GM19468 (cell line): ENCODE measurements around the gene CMIP.
A peak's percentile ranks its signal among the peaks of the same experiment; 100 is the strongest.

Experiments
- ATAC-seq: cut with Tn5 transposase; IDR thresholded peaks from one replicate; pipeline ENCODE4 v1.9.1; 2021; ENCODE audit warnings: mild to moderate bottlenecking, moderate library complexity, moderate number of reproducible peaks; ENCODE audit not compliant: unreplicated experiment; ENCODE audit errors: extremely low read depth

The CMIP gene

GRCh38 chr16:81701296-81701970 is 256.8 kb downstream of the CMIP start:
- ATAC-seq: no peak

DNA sequence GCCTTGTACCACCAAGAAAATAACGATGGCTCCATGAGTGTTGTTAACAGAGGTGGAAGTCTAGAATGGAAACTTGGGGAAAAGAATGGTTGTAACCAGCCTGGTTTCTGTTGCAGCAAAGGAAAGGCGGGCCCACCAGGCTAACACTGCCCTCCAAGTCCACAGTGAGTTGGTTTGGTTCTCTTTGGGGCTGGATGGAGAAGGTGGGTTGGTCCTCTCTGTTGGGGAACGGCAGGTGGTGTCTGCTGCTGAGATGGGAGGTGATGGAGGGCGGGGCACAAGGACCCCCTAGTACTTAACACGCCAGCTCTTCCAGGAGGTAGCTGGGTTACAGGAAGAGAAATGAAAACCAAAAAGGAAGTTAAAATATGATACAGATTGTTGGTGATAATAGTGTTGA is 257.9 kb downstream of the CMIP start:
- ATAC-seq: no peak

DNA sequence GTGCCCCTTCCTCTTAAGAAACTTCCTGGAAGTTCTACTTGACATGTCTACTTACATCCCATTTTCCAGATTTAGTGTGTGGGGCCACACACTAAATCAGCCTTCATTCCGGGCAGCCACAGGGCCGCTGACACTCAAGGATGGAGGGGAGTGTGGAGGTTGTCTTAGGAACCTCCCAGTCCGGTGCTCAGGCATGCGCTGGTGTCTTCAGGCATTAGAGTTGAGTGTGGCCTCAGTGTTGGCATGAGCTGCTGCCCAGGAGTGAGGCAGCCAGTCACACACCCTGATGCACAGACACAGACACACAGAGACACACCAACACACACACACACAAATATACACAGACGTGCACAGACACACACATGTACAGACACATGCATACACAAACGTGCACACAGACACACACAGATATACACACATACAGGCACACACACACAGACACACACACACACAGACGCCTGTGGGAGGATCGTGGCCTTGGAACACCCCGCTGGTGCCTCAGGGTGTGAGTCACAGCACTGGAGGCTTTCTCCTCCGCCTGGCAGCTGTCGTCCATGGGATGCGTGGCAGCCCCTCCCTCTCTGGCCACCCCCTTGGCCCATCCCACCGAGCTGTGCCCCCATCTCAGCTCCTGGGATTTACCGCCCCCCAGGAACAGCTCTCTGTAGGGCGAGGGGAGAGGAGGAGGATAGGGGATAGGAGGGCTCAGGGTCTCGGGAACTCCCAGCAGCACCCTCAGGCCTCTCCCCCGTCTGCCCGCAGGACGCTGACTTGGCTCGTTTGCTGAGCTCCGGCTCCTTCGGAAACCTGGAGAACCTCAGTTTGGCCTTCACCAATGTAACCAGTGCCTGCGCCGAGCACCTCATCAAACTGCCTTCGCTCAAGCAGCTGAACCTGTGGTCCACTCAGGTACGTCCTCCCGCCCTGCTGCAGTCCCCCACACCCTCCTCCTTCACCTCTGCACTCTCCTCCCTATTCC is 258.9 kb downstream of the CMIP start:
- no peak for ATAC-seq

- ATAC-seq: no peak
Observed at GRCh38 chr16:81705261-81705660, 260.7 kb downstream of the CMIP start.

GRCh38 chr16:81706327-81707295 is 262.0 kb downstream of the CMIP start:
- ATAC-seq: no peak

DNA sequence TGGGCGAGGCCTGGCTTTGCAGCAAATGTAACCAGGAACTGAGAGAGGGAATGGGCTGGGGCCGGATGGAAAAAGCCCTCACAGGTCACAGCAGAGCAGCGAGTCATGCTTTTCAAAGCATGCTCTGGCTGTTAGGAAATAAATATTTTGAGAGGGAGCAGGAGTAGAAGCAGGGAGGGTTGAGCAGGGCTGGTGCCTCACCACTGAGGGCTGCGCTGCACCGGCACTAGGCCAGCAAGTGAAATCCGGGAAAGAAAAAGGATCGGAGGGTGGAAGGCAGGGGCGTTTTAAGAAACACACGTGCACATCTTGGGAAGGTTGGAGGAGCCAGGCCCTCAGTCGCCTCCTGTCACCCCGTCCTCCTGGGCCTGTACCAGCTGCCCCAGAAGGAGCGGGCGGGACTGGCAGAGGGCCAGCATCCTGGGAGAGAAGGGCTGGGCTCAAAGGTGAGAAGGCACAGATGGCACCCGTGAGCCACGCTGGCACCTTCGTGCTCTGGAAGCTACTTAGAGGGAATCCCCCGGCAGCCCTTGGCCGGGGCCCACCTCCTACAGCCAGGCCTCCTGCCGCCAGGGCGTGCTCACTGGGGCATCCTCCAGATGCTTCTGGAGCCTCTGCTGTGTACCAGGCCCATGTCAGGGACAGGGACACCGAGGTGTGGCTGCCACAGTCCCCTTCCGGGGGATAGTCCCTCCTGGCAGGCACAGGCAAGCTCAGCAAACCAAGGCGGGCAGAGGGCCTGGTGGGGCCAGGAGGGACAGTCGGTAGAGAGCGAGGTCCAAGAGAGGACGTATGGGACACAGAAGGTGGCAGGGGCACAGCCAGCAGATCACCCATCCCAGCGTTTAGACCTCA is 263.0 kb downstream of the CMIP start:
- no peak for ATAC-seq

DNA sequence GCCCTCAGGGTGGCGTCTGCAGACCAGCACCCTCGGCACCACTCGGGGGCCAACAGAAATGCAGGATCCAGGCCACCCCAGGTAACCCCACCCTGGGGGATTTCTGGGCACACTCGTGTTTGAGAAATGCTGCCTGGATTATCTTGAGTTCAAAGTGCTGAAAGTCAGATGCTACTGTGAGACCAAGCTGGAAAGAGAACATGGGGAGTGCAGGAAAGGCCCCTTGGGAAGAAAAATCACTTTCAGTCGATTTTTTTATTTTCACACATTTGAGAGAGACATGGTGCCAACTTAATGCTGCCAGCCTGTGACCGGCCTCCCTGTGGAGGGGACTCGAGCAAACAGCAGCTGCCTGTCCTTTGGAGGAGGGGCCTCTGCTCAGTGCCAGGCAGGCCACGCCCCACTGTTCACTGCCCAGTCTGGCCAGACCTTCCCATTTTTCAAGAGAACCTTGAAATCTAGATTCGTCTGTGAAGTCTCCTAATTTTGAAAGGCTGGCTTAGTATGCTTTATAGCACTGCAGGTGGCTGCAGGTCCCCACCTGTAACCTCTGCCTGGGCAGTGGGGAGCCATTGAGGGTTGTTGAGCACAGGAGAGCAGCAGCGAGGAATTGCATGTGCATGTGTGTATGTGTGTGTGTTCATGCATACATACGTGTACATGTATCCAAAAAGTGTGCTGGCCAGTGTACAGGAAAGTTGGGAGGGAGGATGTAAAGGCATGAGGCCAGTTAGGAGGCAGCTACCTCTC is 263.8 kb downstream of the CMIP start:
- no peak for ATAC-seq

DNA sequence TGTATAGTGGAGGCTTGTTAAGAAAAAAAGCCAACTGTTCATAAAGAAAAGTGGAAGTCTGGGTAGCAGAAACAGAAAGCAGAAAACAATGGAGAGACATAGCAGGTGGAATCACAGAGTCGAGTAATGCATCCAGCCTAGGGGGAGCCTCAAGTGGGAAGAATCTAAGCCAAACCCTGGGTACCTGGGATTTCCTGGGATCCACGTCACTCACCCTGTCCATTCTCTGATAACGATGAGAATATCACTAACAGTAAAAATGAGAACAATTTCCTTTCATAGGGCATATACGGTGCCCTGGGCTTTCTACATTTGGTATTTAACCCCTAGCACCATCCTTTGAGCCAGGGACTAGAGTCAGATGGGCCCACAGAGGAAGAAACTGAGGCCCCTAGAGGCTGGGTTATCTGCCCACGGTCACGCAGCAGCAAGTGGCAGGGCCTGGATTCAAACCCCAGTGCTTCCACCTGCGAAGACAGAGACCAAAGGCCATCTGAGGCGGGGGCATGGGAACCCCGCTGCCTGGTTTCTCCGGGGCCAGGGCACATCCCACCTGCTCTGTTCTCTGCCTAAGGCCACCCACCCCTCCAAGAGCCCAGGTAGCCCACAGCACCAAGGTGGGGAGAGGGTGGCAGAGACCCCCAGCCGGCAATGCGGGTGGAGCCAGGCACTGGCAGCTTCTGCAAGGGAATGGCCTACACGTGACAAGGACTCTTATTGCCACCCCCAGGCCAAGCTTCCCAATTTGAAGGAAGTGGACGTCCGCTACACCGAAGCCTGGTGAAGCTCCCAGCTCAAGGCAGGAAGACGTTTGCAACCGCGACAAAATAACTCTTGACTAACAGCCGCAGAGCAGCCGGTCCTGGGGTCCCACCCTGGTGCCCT is 264.6 kb downstream of the CMIP start:
- no peak for ATAC-seq

- ATAC-seq: no peak
Observed at GRCh38 chr16:81710044-81710443, 265.4 kb downstream of the CMIP start.

GRCh38 chr16:81710596-81710995 is 266.0 kb downstream of the CMIP start:
- no peak for ATAC-seq

GRCh38 chr16:81711657-81712319 is 267.2 kb downstream of the CMIP start:
- ATAC-seq: no peak

DNA sequence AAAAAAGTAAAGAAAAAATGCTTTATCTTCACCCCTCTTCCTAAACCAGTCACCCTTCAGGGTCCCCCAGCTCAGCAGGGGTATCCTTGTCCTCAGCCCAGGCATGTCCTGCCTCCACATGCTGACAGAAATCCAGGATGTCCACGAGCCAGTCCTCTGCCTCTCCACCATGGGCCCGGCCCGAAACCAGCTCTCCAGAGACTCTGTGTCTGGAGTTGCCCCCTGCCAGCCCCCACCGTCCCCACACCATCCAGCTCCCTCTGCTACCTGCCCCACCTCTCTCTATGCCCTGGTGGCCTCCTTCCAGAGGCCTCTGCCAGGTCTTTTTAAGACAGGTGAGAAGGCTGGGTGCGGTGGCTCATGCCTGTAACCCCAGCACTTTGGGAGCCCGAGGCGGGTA is 268.1 kb downstream of the CMIP start:
- ATAC-seq: no peak

DNA sequence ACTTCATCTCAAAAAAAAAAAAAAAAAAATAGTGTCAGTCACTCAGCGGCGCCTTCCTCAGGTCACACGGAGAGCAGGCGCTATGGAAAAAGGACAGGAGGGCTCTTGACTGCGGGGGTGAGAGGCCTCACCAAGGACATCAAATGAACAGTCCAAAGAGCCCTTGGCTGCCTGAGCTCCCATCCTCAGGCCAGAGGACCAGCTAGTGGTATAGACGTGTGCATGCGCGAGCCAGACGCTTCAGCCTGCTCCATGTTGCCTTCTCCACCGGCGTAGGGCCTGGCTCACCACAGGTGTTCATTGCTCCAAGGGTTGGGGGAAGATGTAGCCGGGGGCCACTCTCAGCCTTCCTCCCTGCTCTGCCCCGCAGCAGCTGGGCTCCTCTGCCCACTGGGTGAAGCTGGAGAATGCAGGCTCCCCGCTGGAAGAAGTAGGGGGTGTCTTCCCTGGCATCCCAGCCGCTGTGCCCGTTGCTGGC is 268.7 kb downstream of the CMIP start:
- no peak for ATAC-seq

GRCh38 chr16:81713796-81714195 is 269.2 kb downstream of the CMIP start:
- ATAC-seq: no peak

DNA sequence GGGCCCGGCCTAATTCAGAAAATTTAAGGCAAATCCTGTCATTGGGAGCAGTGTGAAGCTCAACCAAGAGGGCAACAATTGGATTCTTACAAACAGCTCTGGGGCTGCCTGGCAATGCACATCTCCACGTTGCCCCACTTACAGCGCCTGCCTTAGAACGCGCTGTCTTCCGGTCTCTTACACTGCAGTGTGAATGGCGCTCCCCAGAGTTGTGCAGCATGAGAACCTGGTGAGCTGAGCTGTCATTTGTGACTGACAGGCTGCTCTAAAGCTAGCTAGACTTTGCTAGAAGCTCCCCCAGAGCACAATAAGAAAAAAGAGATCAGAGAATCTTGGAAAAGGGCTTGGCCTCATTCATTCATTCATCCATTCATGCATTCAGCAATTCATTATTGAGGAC is 270.0 kb downstream of the CMIP start:
- no peak for ATAC-seq

DNA sequence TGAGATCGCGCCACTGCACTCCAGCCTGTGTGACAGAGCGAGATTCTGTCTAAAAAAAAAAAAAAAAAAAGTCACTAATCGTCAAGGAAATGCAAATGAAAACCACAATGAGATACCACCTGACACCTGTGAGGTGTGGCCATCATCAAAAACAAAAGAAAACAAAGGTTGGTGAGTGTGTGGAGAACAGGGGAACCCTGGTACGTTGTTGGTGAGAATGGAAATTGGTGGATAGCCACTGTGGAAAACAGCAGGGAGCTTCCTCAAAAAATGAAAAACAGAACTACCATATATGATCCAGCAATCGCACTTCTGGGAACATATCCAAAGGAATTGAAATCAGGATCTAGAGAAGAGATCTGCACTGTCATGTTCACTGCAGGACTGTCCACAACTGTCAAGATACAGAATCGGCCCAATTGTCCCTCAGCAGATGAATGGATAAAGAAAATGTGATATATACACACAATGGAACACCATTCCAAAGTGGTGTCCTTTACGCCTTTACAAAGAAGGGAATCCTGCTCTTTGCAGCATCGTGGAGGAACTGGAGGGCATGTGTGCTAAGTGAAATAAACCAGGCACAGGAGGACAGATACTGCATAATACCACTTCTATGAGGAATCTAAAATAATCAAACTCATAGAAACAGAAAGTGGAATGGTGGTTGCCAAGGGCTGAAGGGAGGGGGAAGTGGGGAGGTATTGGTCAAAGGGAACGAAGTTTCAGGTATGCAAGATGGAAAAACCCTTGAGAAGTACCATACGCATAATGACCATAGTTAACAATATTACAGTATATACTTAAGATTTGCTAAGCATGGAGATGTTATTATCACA is 271.0 kb downstream of the CMIP start:
- peak; percentile 22 for ATAC-seq
